ENCODE measurements around the gene HDAC7. TPM values are rescaled to one million over a fixed set of nuclear protein-coding genes. Genes with fewer than 3 reads are reported as not detected.

Gene HDAC7
- total RNA-seq, 1 experiment from 2014 or later, result 71.2 TPM

DNA sequence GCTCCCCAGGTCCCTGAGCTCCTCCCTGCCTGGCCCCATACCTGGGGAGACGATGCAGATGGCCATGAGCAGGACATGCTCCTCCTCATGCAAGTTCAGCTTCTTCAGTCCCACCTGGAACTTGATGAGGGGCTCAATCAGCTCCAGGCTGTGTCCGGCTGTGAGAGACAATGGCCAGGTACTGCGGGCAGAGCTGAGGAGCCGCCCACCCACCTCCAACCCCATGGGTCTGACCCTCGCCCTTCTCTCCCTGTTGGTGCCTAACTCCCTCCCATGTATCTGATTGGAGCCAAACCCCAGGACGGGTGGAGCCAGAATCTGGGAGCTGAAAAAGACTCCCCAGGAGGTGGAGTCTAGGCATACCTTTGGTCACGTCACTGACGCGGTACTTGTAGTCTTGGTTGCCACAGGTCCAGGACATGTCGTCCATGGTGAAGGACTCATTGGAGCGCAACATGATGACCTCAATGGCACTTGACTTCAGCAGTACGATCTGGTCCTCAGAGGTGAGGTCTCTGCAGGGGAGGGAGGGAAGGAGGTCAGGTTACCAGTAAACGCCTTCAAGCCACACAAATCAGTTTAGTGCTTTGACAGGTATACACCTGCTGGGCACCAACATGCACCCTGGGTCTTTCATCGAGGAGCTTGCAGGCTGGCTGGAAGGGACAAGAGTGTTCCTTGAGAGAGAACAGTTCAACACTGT is 26.7 kb upstream of the HDAC7 start:
- Histone ChIP-seq H3K4me1 (peaks cover 11% of the 10 kb centered on the region), H3K27me3 (replicated peaks; ENCODE audit: control insufficient read depth, insufficient read depth, low read length) (no peaks in the 10 kb centered on the region), H3K9me3 (no peaks in the 10 kb centered on the region), H3K36me3 (ENCODE audit: control insufficient read depth, insufficient read depth, low read length) (no peaks in the 10 kb centered on the region), H3K4me3 (ENCODE audit: low read depth, low read length) (no peak overlapping the region)
- H3K27ac Mint-ChIP-seq (ENCODE audit: unreplicated experiment), result no peak overlapping the region
- ChIA-PET POLR2A (interaction anchor here (1.0 kb wide), 1 partner anchor 26 kb away, joined by 3 read pairs; no protein-coding TSS in a partner anchor), CTCF (interaction anchor here (2.2 kb wide), 1 partner anchor 9 kb away, joined by 10 read pairs; no protein-coding TSS in a partner anchor)
- BruUV-seq (replicated peaks), result no TSS peak
- no peaks in the 10 kb centered on the region for H3K9me3 Mint-ChIP-seq (ENCODE audit: unreplicated experiment)
- H3K36me3 Mint-ChIP-seq (ENCODE audit: insufficient read depth, unreplicated experiment), result peaks cover 10% of the 10 kb centered on the region
- peaks cover 22% of the 10 kb centered on the region for H3K4me1 Mint-ChIP-seq (ENCODE audit: low read depth, unreplicated experiment)
- DNase-seq, result no peak
- intact Hi-C loops (cut with micrococcal nuclease; ENCODE audit: unreplicated experiment), result no loop called here
- no peaks in the 10 kb centered on the region for H3K27me3 Mint-ChIP-seq (ENCODE audit: insufficient read depth, unreplicated experiment)
- no peak overlapping the region for H3K4me3 Mint-ChIP-seq (ENCODE audit: unreplicated experiment)
- TF ChIP-seq, protein P1, sequence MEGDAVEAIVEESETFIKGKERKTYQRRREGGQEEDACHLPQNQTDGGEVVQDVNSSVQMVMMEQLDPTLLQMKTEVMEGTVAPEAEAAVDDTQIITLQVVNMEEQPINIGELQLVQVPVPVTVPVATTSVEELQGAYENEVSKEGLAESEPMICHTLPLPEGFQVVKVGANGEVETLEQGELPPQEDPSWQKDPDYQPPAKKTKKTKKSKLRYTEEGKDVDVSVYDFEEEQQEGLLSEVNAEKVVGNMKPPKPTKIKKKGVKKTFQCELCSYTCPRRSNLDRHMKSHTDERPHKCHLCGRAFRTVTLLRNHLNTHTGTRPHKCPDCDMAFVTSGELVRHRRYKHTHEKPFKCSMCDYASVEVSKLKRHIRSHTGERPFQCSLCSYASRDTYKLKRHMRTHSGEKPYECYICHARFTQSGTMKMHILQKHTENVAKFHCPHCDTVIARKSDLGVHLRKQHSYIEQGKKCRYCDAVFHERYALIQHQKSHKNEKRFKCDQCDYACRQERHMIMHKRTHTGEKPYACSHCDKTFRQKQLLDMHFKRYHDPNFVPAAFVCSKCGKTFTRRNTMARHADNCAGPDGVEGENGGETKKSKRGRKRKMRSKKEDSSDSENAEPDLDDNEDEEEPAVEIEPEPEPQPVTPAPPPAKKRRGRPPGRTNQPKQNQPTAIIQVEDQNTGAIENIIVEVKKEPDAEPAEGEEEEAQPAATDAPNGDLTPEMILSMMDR (IDR thresholded peaks at IDR 0.05; ENCODE audit: insufficient read depth in 1 of 2, low read depth in 1 of 2, low read length in 1 of 2, severe bottlenecking in 1 of 2, unreplicated experiment in 1 of 2), result no peak

DNA sequence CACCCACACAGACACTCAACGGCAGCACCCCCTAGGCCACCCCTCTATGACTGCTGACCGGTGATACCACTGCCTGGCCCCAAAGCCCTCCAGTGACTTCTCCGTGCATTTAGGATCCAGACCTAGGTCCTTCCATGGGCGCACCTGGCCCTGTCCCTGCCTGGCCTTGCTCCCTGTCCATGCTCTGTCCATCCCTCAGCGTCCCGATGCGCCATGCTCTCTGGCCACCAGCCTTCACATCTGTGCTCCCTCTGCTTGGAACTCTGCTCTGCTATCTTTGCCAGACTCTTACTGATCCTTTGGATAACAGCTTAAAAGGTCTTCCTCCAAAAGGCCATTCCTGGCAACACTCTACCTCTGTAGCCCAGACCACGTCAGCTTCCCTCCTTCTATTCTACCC is 25.4 kb upstream of the HDAC7 start:
- Mint-ChIP-seq H3K36me3 (ENCODE audit: insufficient read depth, unreplicated experiment) (peaks cover 7% of the 10 kb centered on the region), H3K4me1 (ENCODE audit: low read depth, unreplicated experiment) (peaks cover 8% of the 10 kb centered on the region), H3K27me3 (ENCODE audit: insufficient read depth, unreplicated experiment) (no peaks in the 10 kb centered on the region), H3K9me3 (ENCODE audit: unreplicated experiment) (no peaks in the 10 kb centered on the region), H3K4me3 (ENCODE audit: unreplicated experiment) (no peak overlapping the region), H3K27ac (ENCODE audit: unreplicated experiment) (peak overlapping the region; percentile 21)
- intact Hi-C loops (cut with micrococcal nuclease; ENCODE audit: unreplicated experiment), result no loop called here
- CTCF ChIA-PET, result no interaction called here
- Histone ChIP-seq H3K4me3 (ENCODE audit: low read depth, low read length) (no peak overlapping the region), H3K4me1 (no peaks in the 10 kb centered on the region), H3K36me3 (ENCODE audit: control insufficient read depth, insufficient read depth, low read length) (no peaks in the 10 kb centered on the region), H3K9me3 (no peaks in the 10 kb centered on the region), H3K27me3 (replicated peaks; ENCODE audit: control insufficient read depth, insufficient read depth, low read length) (no peaks in the 10 kb centered on the region)
- POLR2A ChIA-PET, result no interaction called here
- BruUV-seq (replicated peaks), result no TSS peak
- no peak for DNase-seq
- TF ChIP-seq, protein P1 (IDR thresholded peaks at IDR 0.05; ENCODE audit: insufficient read depth in 1 of 2, low read depth in 1 of 2, low read length in 1 of 2, severe bottlenecking in 1 of 2, unreplicated experiment in 1 of 2), result no peak

DNA sequence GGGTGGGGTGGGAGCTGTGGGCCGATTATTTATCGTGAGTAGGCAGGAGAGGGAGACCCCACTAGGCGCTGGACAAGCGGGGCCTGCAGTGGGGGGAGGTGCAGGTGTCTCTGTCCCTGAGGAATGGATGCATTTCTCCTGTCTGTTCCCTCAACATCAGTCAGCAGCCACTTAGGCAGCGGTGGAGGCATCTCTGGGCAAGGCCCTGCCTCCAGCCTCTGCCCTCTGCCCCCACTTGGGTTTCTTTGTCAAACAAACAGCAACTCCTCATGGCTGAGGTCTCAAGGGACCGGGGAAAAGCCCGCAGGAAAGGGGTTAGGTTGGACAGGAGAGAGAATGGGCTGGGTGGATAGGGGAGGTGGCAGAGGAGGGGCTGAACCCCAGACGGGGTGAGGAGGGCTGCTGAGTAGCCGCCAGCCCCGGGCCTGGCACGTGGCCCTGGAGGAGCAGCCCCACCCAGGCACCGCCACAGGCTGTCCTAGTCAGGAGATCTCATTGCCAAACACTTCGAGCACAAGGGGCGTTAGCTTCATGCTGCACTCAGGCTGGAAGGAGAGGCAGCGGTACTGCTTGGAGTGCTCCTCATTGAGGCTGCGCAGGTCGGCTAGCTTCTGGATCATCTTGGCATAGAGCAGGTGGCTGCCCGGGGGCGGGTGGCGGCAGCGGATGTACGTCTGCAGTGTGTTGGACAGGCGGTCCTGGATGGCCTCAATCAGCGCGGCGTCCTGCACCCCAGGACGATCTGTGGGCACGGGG is 24.7 kb upstream of the HDAC7 start:
- Histone ChIP-seq H3K9me3 (no peaks in the 10 kb centered on the region), H3K36me3 (ENCODE audit: control insufficient read depth, insufficient read depth, low read length) (no peaks in the 10 kb centered on the region), H3K4me1 (no peaks in the 10 kb centered on the region), H3K27me3 (replicated peaks; ENCODE audit: control insufficient read depth, insufficient read depth, low read length) (no peaks in the 10 kb centered on the region), H3K4me3 (ENCODE audit: low read depth, low read length) (no peak overlapping the region)
- CTCF ChIA-PET, result interaction anchor here (0.6 kb wide), 1 partner anchor 22 kb away, joined by 3 read pairs; no protein-coding TSS in a partner anchor
- H3K36me3 Mint-ChIP-seq (ENCODE audit: insufficient read depth, unreplicated experiment), result peaks cover 5% of the 10 kb centered on the region
- TF ChIP-seq, protein P1 (IDR thresholded peaks at IDR 0.05; ENCODE audit: insufficient read depth in 1 of 2, low read depth in 1 of 2, low read length in 1 of 2, severe bottlenecking in 1 of 2, unreplicated experiment in 1 of 2), result no peak
- intact Hi-C loops (cut with micrococcal nuclease; ENCODE audit: unreplicated experiment), result no loop called here
- H3K9me3 Mint-ChIP-seq (ENCODE audit: unreplicated experiment), result no peaks in the 10 kb centered on the region
- no TSS peak for BruUV-seq (replicated peaks)
- no peak for DNase-seq
- no peak overlapping the region for H3K4me3 Mint-ChIP-seq (ENCODE audit: unreplicated experiment)
- H3K4me1 Mint-ChIP-seq (ENCODE audit: low read depth, unreplicated experiment), result peaks cover 6% of the 10 kb centered on the region
- H3K27ac Mint-ChIP-seq (ENCODE audit: unreplicated experiment), result no peak overlapping the region
- H3K27me3 Mint-ChIP-seq (ENCODE audit: insufficient read depth, unreplicated experiment), result no peaks in the 10 kb centered on the region
- POLR2A ChIA-PET, result no interaction called here

Measured in Caco-2 (cell line).